BJ (cell line): Measurements from ENCODE around the gene PYCR2. TPM values are rescaled to one million over a fixed set of nuclear protein-coding genes. Genes with fewer than 3 reads are reported as not detected.
A peak's percentile ranks its signal among the peaks of the same experiment; 100 is the strongest.

Experiments used
- CTCF ChIA-PET: fragments of 350-600 bp; formaldehyde crosslinking; extraction: SDS; loops from one replicate; lab custom pipeline; 2021; ENCODE audit warnings: antibody characterized with exemption, inconsistent platforms; lab: Yijun Ruan, JAX
- POLR2A ChIA-PET: fragments of 300-600 bp; sonication (Branson Sonifier 250); formaldehyde crosslinking; extraction: SDS; loops from one replicate; lab custom pipeline; 2021; ENCODE audit warnings: antibody characterized with exemption; lab: Charles Lee
- DNase-seq: peaks from one replicate; pipeline ENCODE4 v3.0.0-alpha.2; 2011; ENCODE audit warnings: low read depth
- H3K27me3 ChIP-seq: 2 replicates; pipeline ENCODE4 v1.6.0; 2011; ENCODE audit warnings: low read length; ENCODE audit not compliant: control insufficient read depth, insufficient read depth
- H3K36me3 ChIP-seq: 2 replicates; pipeline ENCODE4 v1.5.1; 2011; ENCODE audit warnings: low read length; ENCODE audit not compliant: control insufficient read depth, insufficient read depth
- H3K4me3 ChIP-seq: 2 replicates; pipeline ENCODE4 v1.5.1; 2011; ENCODE audit warnings: low read depth, mild to moderate bottlenecking, control low read depth, low read length
- CTCF ChIP-seq: IDR thresholded peaks from 2 replicates; pipeline ENCODE4 v1.5.1; 2011; ENCODE audit warnings: low read depth, mild to moderate bottlenecking, control low read depth, inconsistent platforms, low read length, moderate library complexity; ENCODE audit not compliant: insufficient read depth
- polyA plus RNA-seq: library from polyadenylated mRNA; depleted of rRNA; stranded (reverse); fragments of >200 nt; gene quantifications from 2 replicates; pipeline ENCODE4 v1.2.3, GENCODE V29; 2011

PYCR2 gene
- polyA plus RNA-seq, 1 experiment, result 81.1 TPM

DNA sequence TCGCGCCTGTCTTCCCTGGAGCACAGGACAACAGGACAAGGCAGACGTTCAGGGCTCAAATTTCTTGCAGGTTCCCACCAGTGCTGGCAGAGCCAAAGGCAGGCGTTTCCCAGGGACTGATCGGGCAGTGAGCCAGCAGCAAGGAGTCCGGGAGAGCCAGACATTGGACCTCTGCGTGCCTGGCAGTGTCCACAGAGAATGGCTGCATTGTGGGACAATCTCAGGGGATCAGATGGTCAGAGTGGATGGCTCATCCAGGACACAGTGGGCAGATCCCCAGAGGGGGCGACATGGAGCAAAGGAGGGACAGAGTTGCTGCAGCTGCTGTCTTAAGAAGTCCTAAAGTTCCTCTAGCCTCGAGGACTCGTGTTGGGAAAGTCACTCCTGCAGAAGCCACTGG, 46.5 kb downstream of the PYCR2 start:
- POLR2A ChIA-PET, result no interaction called here
- Histone ChIP-seq H3K27me3 (no peaks in the 10 kb centered on the region), H3K4me3 (no peak overlapping the region), H3K36me3 (peaks cover 16% of the 10 kb centered on the region)
- DNase-seq, result no peak
- CTCF ChIA-PET, result interaction anchor here (0.6 to 1.6 kb wide), 8 partner anchors 18 to 403 kb away, joined by 3 to 4 read pairs (median 3); partner anchors contain the start of gene SRP9
- peak; percentile 76 for TF ChIP-seq CTCF

DNA sequence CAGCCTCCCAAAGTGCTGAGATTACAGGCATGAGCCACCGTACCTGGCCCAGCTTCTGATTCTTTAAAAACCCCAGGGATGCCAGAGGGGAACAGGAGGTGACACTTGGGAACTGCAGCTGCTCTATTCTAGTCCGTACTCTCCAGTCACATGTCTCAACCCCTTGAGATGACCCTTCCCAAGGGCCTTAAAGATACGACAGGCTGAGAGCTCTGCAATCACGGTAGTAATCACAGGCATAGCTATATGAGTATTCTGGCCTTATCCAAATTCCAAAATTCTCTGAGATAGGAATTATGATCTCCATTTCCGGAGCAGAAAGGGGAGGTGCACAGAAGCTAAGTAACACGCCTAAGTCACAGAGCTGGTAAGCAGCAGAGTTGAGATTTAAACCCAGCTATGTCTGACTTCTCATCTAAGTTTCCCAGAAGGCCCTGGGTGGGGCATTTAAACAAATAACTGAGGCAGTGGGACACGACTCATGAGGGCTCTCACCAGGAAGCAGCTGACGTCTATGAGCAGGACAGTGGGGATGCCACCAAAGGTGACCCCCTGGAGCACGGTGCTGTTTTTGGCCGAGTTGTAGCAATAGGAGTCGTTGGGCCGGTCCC, 47.0 kb downstream of the PYCR2 start:
- peaks cover 16% of the 10 kb centered on the region for H3K36me3 ChIP-seq
- H3K27me3 ChIP-seq, result no peaks in the 10 kb centered on the region
- DNase-seq, result no peak
- no peak overlapping the region for H3K4me3 ChIP-seq
- ChIA-PET POLR2A (no interaction called here), CTCF (interaction anchor here (0.7 to 1.6 kb wide), 7 partner anchors 11 to 104 kb away, joined by 3 read pairs; partner anchors contain the start of gene SRP9)
- no peak for TF ChIP-seq CTCF

GRCh38 chr1:225875044-225875815, 48.8 kb downstream of the PYCR2 start:
- Histone ChIP-seq H3K27me3 (no peaks in the 10 kb centered on the region), H3K4me3 (no peak overlapping the region), H3K36me3 (peaks cover 18% of the 10 kb centered on the region)
- POLR2A ChIA-PET, result no interaction called here
- DNase-seq, result no peak
- CTCF ChIA-PET, result interaction anchor here (0.7 to 1.2 kb wide), 2 partner anchors 401 to 917 kb away, joined by 3 to 5 read pairs; no protein-coding TSS in a partner anchor
- no peak for TF ChIP-seq CTCF

DNA sequence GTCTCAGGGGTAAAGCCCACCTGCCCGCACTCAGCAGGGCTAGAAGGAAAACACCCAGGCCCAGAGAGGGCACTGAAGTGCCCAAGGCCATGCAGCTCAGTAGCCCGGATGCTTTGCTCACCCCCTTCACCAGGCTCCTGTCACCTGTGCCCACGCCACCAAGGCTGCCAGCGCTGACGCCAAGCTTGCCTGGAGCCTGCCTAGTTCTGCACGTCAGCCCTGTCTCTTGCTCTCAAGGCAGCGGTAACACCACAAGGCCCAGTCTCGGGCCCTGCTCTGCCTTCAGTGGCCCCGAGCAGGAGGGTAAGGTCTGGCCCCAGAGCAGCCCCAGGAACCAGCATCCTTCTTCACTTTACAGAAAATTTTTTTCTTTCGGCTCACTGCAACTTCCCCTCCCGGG, 49.6 kb downstream of the PYCR2 start:
- POLR2A ChIA-PET, result no interaction called here
- no peak for TF ChIP-seq CTCF
- peaks cover 18% of the 10 kb centered on the region for H3K36me3 ChIP-seq
- CTCF ChIA-PET, result no interaction called here
- no peak for DNase-seq
- H3K27me3 ChIP-seq, result no peaks in the 10 kb centered on the region
- no peak overlapping the region for H3K4me3 ChIP-seq

DNA sequence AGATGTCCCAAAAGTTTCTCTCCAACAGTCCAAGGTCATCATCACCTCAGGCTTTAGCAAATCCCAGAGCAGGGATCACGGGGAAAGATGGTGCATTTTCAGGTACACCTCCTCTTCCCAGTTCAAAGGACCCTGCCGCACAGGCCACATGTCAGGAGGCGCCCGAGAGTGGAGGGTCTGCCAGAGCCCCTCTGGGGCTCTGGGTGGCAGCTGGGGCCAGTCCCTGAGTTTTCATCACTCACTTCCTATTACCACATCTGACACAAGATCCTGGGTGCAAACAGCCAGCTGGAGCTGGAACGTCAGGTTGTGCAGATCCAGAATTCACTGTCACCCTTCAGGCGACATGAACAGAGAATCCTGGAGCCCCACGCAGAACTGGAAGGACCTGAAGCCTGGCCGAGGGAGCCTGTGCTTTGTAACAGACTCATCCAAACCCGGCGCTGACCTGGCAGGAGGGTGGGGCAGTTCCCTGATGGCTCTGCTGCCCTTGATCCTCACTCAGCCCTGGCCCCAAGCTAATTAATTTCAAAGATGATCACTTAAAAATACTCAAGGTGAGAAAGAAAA, 50.7 kb downstream of the PYCR2 start:
- no peak for TF ChIP-seq CTCF
- DNase-seq, result no peak
- peaks cover 18% of the 10 kb centered on the region for H3K36me3 ChIP-seq
- no peaks in the 10 kb centered on the region for H3K27me3 ChIP-seq
- no peak overlapping the region for H3K4me3 ChIP-seq
- ChIA-PET POLR2A (no interaction called here), CTCF (no interaction called here)
